Panc1 (cell line): Measurements from ENCODE around the gene CARMIL1. TPM values are rescaled to one million over a fixed set of nuclear protein-coding genes. Genes with fewer than 3 reads are reported as not detected.

Experiments used
- ATAC-seq: fragments of 200-7000 bp; cut with Tn5 transposase; 2 replicates; pipeline ENCODE4 v1.9.1; 2020; ENCODE audit warnings: mild to moderate bottlenecking, moderate library complexity
- BruUV-seq: library from RNA; stranded (reverse); fragments of 400-500 nt; replicated peaks from 2 replicates; lab custom pipeline; 2021; lab: Mats Ljungman, UMichigan
- CTCF ChIA-PET: fragments of 300-600 bp; sonication (Branson Sonifier 250); formaldehyde crosslinking; loops from one replicate; lab custom pipeline; 2022; ENCODE audit warnings: antibody characterized with exemption; lab: Charles Lee
- POLR2A ChIA-PET: fragments of 300-600 bp; sonication (Branson Sonifier 250); formaldehyde crosslinking; loops from one replicate; lab custom pipeline; 2022; ENCODE audit warnings: antibody characterized with exemption; lab: Charles Lee
- DNase-seq: peaks from one replicate; pipeline ENCODE4 v3.0.0-alpha.2; 2010; ENCODE audit warnings: low read depth, low spot score
- H3K27ac ChIP-seq: 2 replicates; pipeline ENCODE4 v1.5.1; 2011; ENCODE audit warnings: mild to moderate bottlenecking, low read length, inconsistent platforms
- H3K27me3 ChIP-seq: fragments of 200-500 bp; sonication (Bioruptor generic); 2 replicates; pipeline ENCODE4 v1.6.0; 2014; ENCODE audit warnings: low read length, inconsistent platforms; ENCODE audit not compliant: control insufficient read depth, insufficient read depth
- H3K36me3 ChIP-seq: fragments of 200-500 bp; sonication (Bioruptor generic); 2 replicates; pipeline ENCODE4 v1.5.1; 2014; ENCODE audit warnings: inconsistent platforms, mild to moderate bottlenecking, low read length, moderate library complexity; ENCODE audit not compliant: control insufficient read depth, insufficient read depth
- H3K4me1 ChIP-seq: 2 replicates; pipeline ENCODE4 v1.5.1; 2011; ENCODE audit warnings: inconsistent platforms, mild to moderate bottlenecking, low read length, moderate library complexity; ENCODE audit not compliant: control insufficient read depth, insufficient read depth
- H3K4me3 ChIP-seq, 2 experiments: 2 replicates each; pipeline ENCODE4 v1.5.1; 2011 to 2012; ENCODE audit warnings: low read depth in 2 of 2, low read length in 2 of 2, mild to moderate bottlenecking in 2 of 2, inconsistent platforms in 1 of 2, moderate library complexity in 1 of 2
- H3K9me3 ChIP-seq: fragments of 200-500 bp; sonication (Bioruptor generic); 2 replicates; pipeline ENCODE4 v1.5.1; 2014; ENCODE audit warnings: low read depth, mild to moderate bottlenecking, inconsistent platforms, low read length, moderate library complexity; ENCODE audit not compliant: control insufficient read depth, insufficient read depth
- POLR2AphosphoS5 ChIP-seq: IDR thresholded peaks from 2 replicates; pipeline ENCODE4 v1.6.1; 2012; ENCODE audit warnings: mild to moderate bottlenecking, low read depth, low read length, moderate library complexity
- SIN3A ChIP-seq: IDR thresholded peaks from 2 replicates; pipeline ENCODE4 v1.6.1; 2012; ENCODE audit warnings: low read depth, mild to moderate bottlenecking, low read length, moderate library complexity, borderline replicate concordance; ENCODE audit not compliant: insufficient read depth
- TCF7L2 ChIP-seq: IDR thresholded peaks from 2 replicates; pipeline ENCODE4 v1.6.1; 2011; ENCODE audit warnings: mild to moderate bottlenecking, low read depth, low read length, inconsistent platforms
- in situ Hi-C: cut with HindIII; loops from 2 replicates; pipeline ENCODE4 v1.10.0; 2016; ENCODE audit warnings: low sequenced_read_pairs, low pct_unique_long_range_greater_than_20kb
- intact Hi-C: fragments of 100-400 bp; cut with micrococcal nuclease; formaldehyde crosslinking; loops from one replicate; pipeline ENCODE4 v1.10.0; 2022; ENCODE audit not compliant: unreplicated experiment
- total RNA-seq: library from RNA; stranded (reverse); gene quantifications from one replicate; pipeline ENCODE4 v1.2.1, GENCODE V29; 2021; ENCODE audit not compliant: unreplicated experiment
- TF ChIP-seq, protein P1 (sequence below), 2 experiments: IDR thresholded peaks; 2 replicates each; pipeline ENCODE4 v1.6.1; 2011 to 2012; ENCODE audit warnings: low read depth in 2 of 2, control low read depth in 1 of 2, low read length in 1 of 2, mild to moderate bottlenecking in 1 of 2, moderate library complexity in 1 of 2; ENCODE audit not compliant: insufficient read depth in 1 of 2
- TF ChIP-seq, protein P2 (sequence below): fragments of 450-650 bp; IDR thresholded peaks from 2 replicates; pipeline ENCODE4 v1.5.1; 2017; ENCODE audit warnings: mild to moderate bottlenecking

Gene CARMIL1
- total RNA-seq, 1 experiment from 2014 or later, result 4.0 TPM

DNA sequence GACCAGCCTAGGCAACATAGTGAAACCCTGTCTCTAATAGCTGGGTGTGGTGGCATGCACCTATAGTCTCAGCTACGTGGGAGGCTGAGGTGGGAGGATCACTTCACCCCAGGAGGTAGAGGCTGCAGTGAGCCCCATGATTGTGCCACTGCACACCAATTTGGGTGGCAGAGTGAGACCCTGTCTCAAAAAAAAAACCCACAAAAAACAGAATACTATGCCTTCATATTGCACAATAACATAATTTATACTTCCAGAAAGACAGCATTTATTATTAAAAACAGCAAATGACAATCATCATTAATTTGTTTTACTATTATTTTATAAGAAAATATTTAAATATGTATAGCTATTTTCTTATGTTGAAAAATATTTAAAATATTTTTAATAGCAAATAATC, 30.0 kb upstream of the CARMIL1 start:
- DNase-seq (no peak), ATAC-seq (no peak)
- in situ Hi-C loops, result no loop called here
- Histone ChIP-seq H3K36me3 (no peaks in the 10 kb centered on the region), H3K4me1 (no peaks in the 10 kb centered on the region), H3K27me3 (no peaks in the 10 kb centered on the region), H3K9me3 (no peaks in the 10 kb centered on the region), H3K27ac (no peak overlapping the region), H3K4me3 (no peak overlapping the region)
- TF ChIP-seq, protein P1, sequence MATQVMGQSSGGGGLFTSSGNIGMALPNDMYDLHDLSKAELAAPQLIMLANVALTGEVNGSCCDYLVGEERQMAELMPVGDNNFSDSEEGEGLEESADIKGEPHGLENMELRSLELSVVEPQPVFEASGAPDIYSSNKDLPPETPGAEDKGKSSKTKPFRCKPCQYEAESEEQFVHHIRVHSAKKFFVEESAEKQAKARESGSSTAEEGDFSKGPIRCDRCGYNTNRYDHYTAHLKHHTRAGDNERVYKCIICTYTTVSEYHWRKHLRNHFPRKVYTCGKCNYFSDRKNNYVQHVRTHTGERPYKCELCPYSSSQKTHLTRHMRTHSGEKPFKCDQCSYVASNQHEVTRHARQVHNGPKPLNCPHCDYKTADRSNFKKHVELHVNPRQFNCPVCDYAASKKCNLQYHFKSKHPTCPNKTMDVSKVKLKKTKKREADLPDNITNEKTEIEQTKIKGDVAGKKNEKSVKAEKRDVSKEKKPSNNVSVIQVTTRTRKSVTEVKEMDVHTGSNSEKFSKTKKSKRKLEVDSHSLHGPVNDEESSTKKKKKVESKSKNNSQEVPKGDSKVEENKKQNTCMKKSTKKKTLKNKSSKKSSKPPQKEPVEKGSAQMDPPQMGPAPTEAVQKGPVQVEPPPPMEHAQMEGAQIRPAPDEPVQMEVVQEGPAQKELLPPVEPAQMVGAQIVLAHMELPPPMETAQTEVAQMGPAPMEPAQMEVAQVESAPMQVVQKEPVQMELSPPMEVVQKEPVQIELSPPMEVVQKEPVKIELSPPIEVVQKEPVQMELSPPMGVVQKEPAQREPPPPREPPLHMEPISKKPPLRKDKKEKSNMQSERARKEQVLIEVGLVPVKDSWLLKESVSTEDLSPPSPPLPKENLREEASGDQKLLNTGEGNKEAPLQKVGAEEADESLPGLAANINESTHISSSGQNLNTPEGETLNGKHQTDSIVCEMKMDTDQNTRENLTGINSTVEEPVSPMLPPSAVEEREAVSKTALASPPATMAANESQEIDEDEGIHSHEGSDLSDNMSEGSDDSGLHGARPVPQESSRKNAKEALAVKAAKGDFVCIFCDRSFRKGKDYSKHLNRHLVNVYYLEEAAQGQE (IDR thresholded peaks at IDR 0.05; ENCODE audit: insufficient read depth in 1 of 2, low read depth in 2 of 2, low read length in 1 of 2), result no peak
- no peak for TF ChIP-seq TCF7L2
- TF ChIP-seq SIN3A, result no peak
- no peak for TF ChIP-seq POLR2AphosphoS5
- TF ChIP-seq, protein P2, sequence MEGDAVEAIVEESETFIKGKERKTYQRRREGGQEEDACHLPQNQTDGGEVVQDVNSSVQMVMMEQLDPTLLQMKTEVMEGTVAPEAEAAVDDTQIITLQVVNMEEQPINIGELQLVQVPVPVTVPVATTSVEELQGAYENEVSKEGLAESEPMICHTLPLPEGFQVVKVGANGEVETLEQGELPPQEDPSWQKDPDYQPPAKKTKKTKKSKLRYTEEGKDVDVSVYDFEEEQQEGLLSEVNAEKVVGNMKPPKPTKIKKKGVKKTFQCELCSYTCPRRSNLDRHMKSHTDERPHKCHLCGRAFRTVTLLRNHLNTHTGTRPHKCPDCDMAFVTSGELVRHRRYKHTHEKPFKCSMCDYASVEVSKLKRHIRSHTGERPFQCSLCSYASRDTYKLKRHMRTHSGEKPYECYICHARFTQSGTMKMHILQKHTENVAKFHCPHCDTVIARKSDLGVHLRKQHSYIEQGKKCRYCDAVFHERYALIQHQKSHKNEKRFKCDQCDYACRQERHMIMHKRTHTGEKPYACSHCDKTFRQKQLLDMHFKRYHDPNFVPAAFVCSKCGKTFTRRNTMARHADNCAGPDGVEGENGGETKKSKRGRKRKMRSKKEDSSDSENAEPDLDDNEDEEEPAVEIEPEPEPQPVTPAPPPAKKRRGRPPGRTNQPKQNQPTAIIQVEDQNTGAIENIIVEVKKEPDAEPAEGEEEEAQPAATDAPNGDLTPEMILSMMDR, result no peak
- CTCF ChIA-PET, result no interaction called here
- POLR2A ChIA-PET, result no interaction called here
- intact Hi-C loops, result no loop called here
- BruUV-seq, result no TSS peak

DNA sequence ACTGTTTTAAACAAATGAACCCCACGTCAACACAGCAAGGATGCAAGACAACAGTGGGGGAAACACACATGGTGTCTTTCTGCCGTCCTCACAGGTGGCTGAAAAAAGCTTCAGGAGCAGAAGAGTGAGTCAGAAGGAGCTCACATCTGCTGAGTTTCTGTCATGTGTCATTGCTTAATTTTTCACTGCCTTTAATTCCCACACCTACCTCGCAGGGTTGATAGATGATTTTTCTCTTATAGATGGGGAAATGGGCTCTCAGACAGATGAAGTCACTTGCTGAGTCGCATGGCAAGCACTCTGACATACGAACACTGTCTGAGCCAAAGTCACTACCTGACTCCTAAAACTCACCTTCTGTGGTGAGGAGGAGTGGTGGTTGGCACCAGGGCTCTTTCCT, 28.3 kb upstream of the CARMIL1 start:
- intact Hi-C loops, result no loop called here
- in situ Hi-C loops, result no loop called here
- BruUV-seq, result no TSS peak

More for the DNA sequence above, 28.3 kb upstream of the CARMIL1 start:
- Histone ChIP-seq H3K9me3 (no peaks in the 10 kb centered on the region), H3K36me3 (no peaks in the 10 kb centered on the region), H3K27ac (no peak overlapping the region), H3K4me1 (no peaks in the 10 kb centered on the region), H3K27me3 (no peaks in the 10 kb centered on the region), H3K4me3 (no peak overlapping the region)
- DNase-seq (no peak), ATAC-seq (no peak)
- POLR2A ChIA-PET, result no interaction called here
- CTCF ChIA-PET, result no interaction called here
- no peak for TF ChIP-seq SIN3A
- TF ChIP-seq, protein P1 (IDR thresholded peaks at IDR 0.05; ENCODE audit: insufficient read depth in 1 of 2, low read depth in 2 of 2, low read length in 1 of 2), result no peak
- TF ChIP-seq, protein P2, result no peak
- no peak for TF ChIP-seq POLR2AphosphoS5
- no peak for TF ChIP-seq TCF7L2
